ENCODE measurements around the gene SOCS2. TPM values are rescaled to one million over a fixed set of nuclear protein-coding genes. Genes with fewer than 3 reads are reported as not detected.

SOCS2 gene
- polyA plus RNA-seq, 1 donor (not counting 4 experiments of a cell fraction or from before 2014, with no cell fraction given) = 15.0 TPM

DNA sequence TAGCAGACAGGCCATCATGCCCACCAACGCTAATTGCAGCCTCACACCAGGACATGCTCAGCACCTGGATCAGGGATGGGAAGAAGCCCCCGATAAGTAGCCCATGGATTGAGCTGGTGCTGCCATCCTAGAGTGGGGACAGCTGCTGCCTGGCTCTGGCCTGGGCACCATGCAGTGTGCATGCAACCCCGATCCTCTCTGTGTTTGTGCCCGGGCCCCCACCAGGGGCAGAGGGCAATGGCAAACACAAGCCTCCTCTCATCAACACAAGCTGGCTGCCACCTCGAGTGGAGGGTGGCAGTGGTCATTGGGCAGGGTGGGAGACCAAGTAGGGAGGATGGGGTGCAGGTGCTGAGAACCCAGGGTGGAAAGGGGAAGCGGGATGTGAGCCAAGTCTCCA, 23.3 kb upstream of the SOCS2 start:
- Histone ChIP-seq H3K36me3 (ENCODE audit: control insufficient read depth in 2 of 2, extremely low read depth in 1 of 2, insufficient read depth in 2 of 2, low read length in 2 of 2) (no peaks in the 10 kb centered on the region), H3K4me1 (ENCODE audit: control insufficient read depth, extremely low read depth, insufficient read depth, low read length) (no peaks in the 10 kb centered on the region), H3K9ac (ENCODE audit: control insufficient read depth, extremely low read depth, insufficient read depth, low read length) (no peak overlapping the region), H3K9me1 (ENCODE audit: control insufficient read depth, extremely low read depth, insufficient read depth, low read length) (no peaks in the 10 kb centered on the region), H3K9me3 (ENCODE audit: control insufficient read depth, low read depth, low read length) (no peaks in the 10 kb centered on the region), H3K79me2 (ENCODE audit: control insufficient read depth, insufficient read depth, low read length) (no peaks in the 10 kb centered on the region), H2AFZ (ENCODE audit: control insufficient read depth, low read length) (no peak overlapping the region), H3K4me3 (ENCODE audit: control insufficient read depth in 2 of 3, extremely low read depth in 1 of 3, insufficient read depth in 2 of 3, low read depth in 1 of 3, low read length in 3 of 3) (no peak overlapping the region), H3K4me2 (ENCODE audit: control insufficient read depth, extremely low read depth, insufficient read depth, low read depth, low read length) (no peak overlapping the region), H3K27me3 (ENCODE audit: control insufficient read depth, extremely low read depth, insufficient read depth, low read length) (no peaks in the 10 kb centered on the region), H3K27ac (ENCODE audit: control insufficient read depth, insufficient read depth, low read length) (no peak overlapping the region), H4K20me1 (ENCODE audit: control insufficient read depth, extremely low read depth, insufficient read depth, low read length) (no peaks in the 10 kb centered on the region)
- TF ChIP-seq, protein P1, sequence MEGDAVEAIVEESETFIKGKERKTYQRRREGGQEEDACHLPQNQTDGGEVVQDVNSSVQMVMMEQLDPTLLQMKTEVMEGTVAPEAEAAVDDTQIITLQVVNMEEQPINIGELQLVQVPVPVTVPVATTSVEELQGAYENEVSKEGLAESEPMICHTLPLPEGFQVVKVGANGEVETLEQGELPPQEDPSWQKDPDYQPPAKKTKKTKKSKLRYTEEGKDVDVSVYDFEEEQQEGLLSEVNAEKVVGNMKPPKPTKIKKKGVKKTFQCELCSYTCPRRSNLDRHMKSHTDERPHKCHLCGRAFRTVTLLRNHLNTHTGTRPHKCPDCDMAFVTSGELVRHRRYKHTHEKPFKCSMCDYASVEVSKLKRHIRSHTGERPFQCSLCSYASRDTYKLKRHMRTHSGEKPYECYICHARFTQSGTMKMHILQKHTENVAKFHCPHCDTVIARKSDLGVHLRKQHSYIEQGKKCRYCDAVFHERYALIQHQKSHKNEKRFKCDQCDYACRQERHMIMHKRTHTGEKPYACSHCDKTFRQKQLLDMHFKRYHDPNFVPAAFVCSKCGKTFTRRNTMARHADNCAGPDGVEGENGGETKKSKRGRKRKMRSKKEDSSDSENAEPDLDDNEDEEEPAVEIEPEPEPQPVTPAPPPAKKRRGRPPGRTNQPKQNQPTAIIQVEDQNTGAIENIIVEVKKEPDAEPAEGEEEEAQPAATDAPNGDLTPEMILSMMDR (optimal IDR thresholded peaks at IDR 0.05 in 1 of 3, IDR thresholded peaks at IDR 0.05 in 1 of 3, conservative IDR thresholded peaks at IDR 0.05 in 1 of 3; ENCODE audit: extremely low read depth in 1 of 3, insufficient read depth in 2 of 3, low read length in 3 of 3) = no peak
- no peak for TF ChIP-seq EZH2 (IDR thresholded peaks at IDR 0.05; ENCODE audit: low read length)
- DNase-seq (ENCODE audit: low read depth, low spot score) = no peak
- dilution Hi-C loops (cut with MboI; ENCODE audit: extremely low pct_ligation_motif_present, low sequenced_read_pairs) = no loop called here
- no peak for FAIRE-seq

DNA sequence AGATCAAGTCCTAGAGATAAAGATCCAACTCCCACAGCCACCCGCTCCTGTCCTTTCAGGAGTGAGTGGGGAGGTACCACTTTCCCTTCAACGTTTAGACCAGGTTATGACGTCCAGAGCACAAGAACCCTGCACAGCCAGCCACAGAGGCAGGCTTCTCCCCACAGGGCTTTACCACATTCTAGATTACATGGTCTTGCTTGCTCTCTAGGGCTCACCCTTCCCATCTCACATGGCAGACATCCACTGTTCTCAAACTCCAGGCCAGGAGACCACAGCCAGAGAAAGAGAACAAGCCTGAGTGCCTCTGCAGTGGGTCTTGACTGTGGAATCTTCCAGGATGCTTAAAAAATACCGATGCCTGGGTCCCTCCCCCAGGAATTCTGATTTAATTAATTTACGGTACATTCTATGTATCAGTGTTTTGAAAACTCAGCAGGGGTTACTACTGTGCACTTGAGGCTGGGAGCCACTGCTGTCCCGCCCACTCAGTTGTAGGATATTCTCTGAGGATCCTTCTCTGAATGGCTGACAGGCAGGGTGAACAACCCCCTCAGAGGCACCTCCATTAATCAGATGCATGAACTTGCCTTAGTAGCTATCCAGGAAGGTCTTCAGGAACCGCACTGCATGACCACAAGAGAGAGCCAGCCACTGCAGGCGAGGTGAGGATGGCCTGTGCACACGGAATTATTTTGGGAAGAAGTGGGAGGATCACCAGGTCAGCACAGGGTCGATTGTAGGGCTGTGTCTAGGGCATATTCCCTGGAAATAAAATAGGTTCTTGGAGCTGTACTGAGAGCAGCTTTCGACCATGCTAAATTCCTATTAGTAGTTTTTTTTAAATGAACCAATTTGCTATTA, 21.5 kb upstream of the SOCS2 start:
- no peaks in the 10 kb centered on the region for H3K27me3 ChIP-seq (ENCODE audit: control insufficient read depth, extremely low read depth, insufficient read depth, low read length)
- H3K4me2 ChIP-seq (ENCODE audit: control insufficient read depth, extremely low read depth, insufficient read depth, low read depth, low read length) = no peak overlapping the region
- no peaks in the 10 kb centered on the region for H4K20me1 ChIP-seq (ENCODE audit: control insufficient read depth, extremely low read depth, insufficient read depth, low read length)
- no peaks in the 10 kb centered on the region for H3K9me1 ChIP-seq (ENCODE audit: control insufficient read depth, extremely low read depth, insufficient read depth, low read length)
- H3K4me1 ChIP-seq (ENCODE audit: control insufficient read depth, extremely low read depth, insufficient read depth, low read length) = no peaks in the 10 kb centered on the region
- no peaks in the 10 kb centered on the region for H3K36me3 ChIP-seq (ENCODE audit: control insufficient read depth in 2 of 2, extremely low read depth in 1 of 2, insufficient read depth in 2 of 2, low read length in 2 of 2)
- dilution Hi-C loops (cut with MboI; ENCODE audit: extremely low pct_ligation_motif_present, low sequenced_read_pairs) = no loop called here
- H3K27ac ChIP-seq (ENCODE audit: control insufficient read depth, insufficient read depth, low read length) = no peak overlapping the region
- no peak for TF ChIP-seq EZH2 (IDR thresholded peaks at IDR 0.05; ENCODE audit: low read length)
- TF ChIP-seq, protein P1 (optimal IDR thresholded peaks at IDR 0.05 in 1 of 3, IDR thresholded peaks at IDR 0.05 in 1 of 3, conservative IDR thresholded peaks at IDR 0.05 in 1 of 3; ENCODE audit: extremely low read depth in 1 of 3, insufficient read depth in 2 of 3, low read length in 3 of 3) = no peak
- H3K9me3 ChIP-seq (ENCODE audit: control insufficient read depth, low read depth, low read length) = no peaks in the 10 kb centered on the region
- H3K79me2 ChIP-seq (ENCODE audit: control insufficient read depth, insufficient read depth, low read length) = no peaks in the 10 kb centered on the region
- no peak overlapping the region for H3K4me3 ChIP-seq (ENCODE audit: control insufficient read depth in 2 of 3, extremely low read depth in 1 of 3, insufficient read depth in 2 of 3, low read depth in 1 of 3, low read length in 3 of 3)
- no peak overlapping the region for H3K9ac ChIP-seq (ENCODE audit: control insufficient read depth, extremely low read depth, insufficient read depth, low read length)
- FAIRE-seq (no peak), DNase-seq (ENCODE audit: low read depth, low spot score) (no peak)
- H2AFZ ChIP-seq (ENCODE audit: control insufficient read depth, low read length) = no peak overlapping the region

Data from keratinocyte (primary cell).